Endothelial cell of umbilical vein (primary cell): ENCODE measurements around the gene S100P. TPM values are rescaled to one million over a fixed set of nuclear protein-coding genes. Genes with fewer than 3 reads are reported as not detected.

Experiments used
- polyA plus RNA-seq, 4 experiments: library from polyadenylated mRNA; depleted of rRNA in 3 of 4; stranded (reverse) in 3 of 4; unstranded in 1 of 4; fragments of >200 nt; gene quantifications; 2 replicates each; pipeline versions ENCODE4 v1.2.1 to v1.2.3, GENCODE V29; 2011 to 2012; ENCODE audit warnings: missing spikeins in 1 of 4
- total RNA-seq: library from RNA; stranded (reverse); gene quantifications from 2 replicates; pipeline ENCODE4 v1.2.3, GENCODE V29; 2021

S100P gene
- total and polyA plus RNA-seq, 2 donors (not counting 3 experiments of a cell fraction or from before 2014, with no cell fraction given): not detected

Other genes starting within 250 kb of the S100P start
- gene PPP2R2C, start 221.3 kb upstream of the S100P start, total RNA-seq: 0.09 TPM in 2 replicates
- 0.03 TPM in 1 of 2 replicates, not detected in the other for gene PPP2R2C, start 221.3 kb upstream of the S100P start, polyA plus RNA-seq
- 15.7 and 24.2 TPM in 2 replicates for gene MAN2B2, start 118.7 kb upstream of the S100P start, total RNA-seq
- 25.1 and 30.1 TPM in 2 replicates for gene MAN2B2, start 118.7 kb upstream of the S100P start, polyA plus RNA-seq
- gene MRFAP1, start 53.2 kb upstream of the S100P start, total RNA-seq: 317 and 335 TPM in 2 replicates
- 119 and 170 TPM in 2 replicates for gene MRFAP1, start 53.2 kb upstream of the S100P start, polyA plus RNA-seq
- gene MRFAP1L1, start 16.0 kb downstream of the S100P start, total RNA-seq: 42.0 and 43.8 TPM in 2 replicates
- gene MRFAP1L1, start 16.0 kb downstream of the S100P start, polyA plus RNA-seq: 15.6 and 28.7 TPM in 2 replicates
- gene BLOC1S4, start 22.3 kb downstream of the S100P start, total RNA-seq: 12.7 and 13.1 TPM in 2 replicates
- 16.9 and 18.1 TPM in 2 replicates for gene BLOC1S4, start 22.3 kb downstream of the S100P start, polyA plus RNA-seq
- gene KIAA0232, start 88.8 kb downstream of the S100P start, total RNA-seq: 14.6 and 18.4 TPM in 2 replicates
- 3.9 and 5.3 TPM in 2 replicates for gene KIAA0232, start 88.8 kb downstream of the S100P start, polyA plus RNA-seq
- gene TBC1D14, start 215.9 kb downstream of the S100P start, total RNA-seq: 23.3 and 24.8 TPM in 2 replicates
- 22.2 and 23.7 TPM in 2 replicates for gene TBC1D14, start 215.9 kb downstream of the S100P start, polyA plus RNA-seq